ENCODE data around the gene RASSF4. TPM values are rescaled to one million over a fixed set of nuclear protein-coding genes. Genes with fewer than 3 reads are reported as not detected.

Gene RASSF4
- total and polyA plus RNA-seq, 9 of the 15 experiments (the other 6 are each of a cell fraction or from before 2014, with no cell fraction given): 0.01 to 0.62 (median 0.11) TPM; not detected in 3

DNA sequence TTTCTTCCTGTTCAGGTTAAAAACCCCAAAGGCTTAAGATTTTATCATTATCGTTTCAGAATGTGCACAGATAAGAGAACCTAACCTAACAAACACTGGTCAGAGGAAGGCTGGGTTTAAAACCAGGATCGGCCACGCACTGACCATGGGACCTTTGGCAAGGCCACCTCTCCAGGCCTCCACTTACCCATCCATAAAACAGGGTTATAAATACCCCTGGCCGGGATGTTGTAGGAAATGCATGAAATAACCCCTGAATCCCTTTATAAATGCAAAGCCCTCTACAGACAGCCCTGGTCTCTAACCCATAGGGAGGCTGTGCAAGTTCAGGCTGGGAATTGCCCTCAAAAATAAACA is 18.6 kb downstream of the RASSF4 start:
- Histone ChIP-seq H3K27ac (ENCODE audit: extremely low read depth, low read depth, low read length) (no peak overlapping the region), H3K36me3 (ENCODE audit: control insufficient read depth, insufficient read depth, low read length) (no peaks in the 10 kb centered on the region), H3K4me2 (ENCODE audit: insufficient read depth, low read length) (peak overlapping the region; percentile 61), H3K9me3 (replicated peaks; ENCODE audit: control insufficient read depth, insufficient read depth, low read depth, low read length) (no peaks in the 10 kb centered on the region), H3K4me1 (replicated peaks in 1 of 2; ENCODE audit: control insufficient read depth in 2 of 2, insufficient read depth in 2 of 2, low read length in 2 of 2) (peaks cover 44 to 59% of the 10 kb centered on the region in 2 experiments), H4K20me1 (replicated peaks; ENCODE audit: control insufficient read depth, insufficient read depth, low read length) (no peaks in the 10 kb centered on the region), H2AFZ (ENCODE audit: low read depth, low read length) (no peak overlapping the region), H3K4me3 (no peak overlapping the region), H3K9me1 (ENCODE audit: control insufficient read depth, insufficient read depth, low read length) (no peaks in the 10 kb centered on the region), H3K79me2 (ENCODE audit: control insufficient read depth, insufficient read depth, low read length) (no peaks in the 10 kb centered on the region), H3K27me3 (ENCODE audit: control insufficient read depth in 2 of 2, insufficient read depth in 2 of 2, low read length in 2 of 2) (peaks cover 0 to 6% of the 10 kb centered on the region in 2 experiments; a peak in 1 of 5 replicates), H3K9ac (ENCODE audit: insufficient read depth in 1 of 2, low read depth in 2 of 2, low read length in 2 of 2) (peak overlapping the region in 1 of 2 experiments; percentile 33; a peak in 1 of 4 replicates)
- no peak for FAIRE-seq
- ChIA-PET POLR2A (interaction anchor here (0.9 to 1.6 kb wide), 6 partner anchors 12 to 46 kb away, joined by 4 to 8 read pairs (median 4); no protein-coding TSS in a partner anchor), CTCF (ENCODE audit: low intra/inter-chr PET ratio) (no interaction called here)
- in situ Hi-C loops (cut with MboI): no loop called here
- BruUV-seq (replicated peaks): TSS peak; percentile 58
- DNase-seq (ENCODE audit: extremely low read depth in 1 of 4, low spot score in 3 of 4): no peak
- no peak for ATAC-seq
- intact Hi-C loops (cut with micrococcal nuclease): loop anchor here (5.0 kb wide), 1 partner anchor 101 kb away; no protein-coding TSS in a partner anchor
- WGBS (ENCODE audit: insufficient coverage, low coverage, missing lambda C conversion rate): 11% methylated on average over 4 of the region's 4 CpGs
- no peak for TF ChIP-seq CBX8 (IDR thresholded peaks at IDR 0.05; ENCODE audit: borderline replicate concordance, extremely low read depth, low read depth, low read length, poor library complexity, severe bottlenecking)
- TF ChIP-seq ESRRA (IDR thresholded peaks at IDR 0.05; ENCODE audit: borderline replicate concordance, low read depth): peak; percentile 73
- TF ChIP-seq BCOR (IDR thresholded peaks at IDR 0.05): 0 out of 2 replicates have a peak, but pooled peaks have one; percentile 12
- TF ChIP-seq ZBED1 (IDR thresholded peaks at IDR 0.05): no peak
- TF ChIP-seq, protein P1, sequence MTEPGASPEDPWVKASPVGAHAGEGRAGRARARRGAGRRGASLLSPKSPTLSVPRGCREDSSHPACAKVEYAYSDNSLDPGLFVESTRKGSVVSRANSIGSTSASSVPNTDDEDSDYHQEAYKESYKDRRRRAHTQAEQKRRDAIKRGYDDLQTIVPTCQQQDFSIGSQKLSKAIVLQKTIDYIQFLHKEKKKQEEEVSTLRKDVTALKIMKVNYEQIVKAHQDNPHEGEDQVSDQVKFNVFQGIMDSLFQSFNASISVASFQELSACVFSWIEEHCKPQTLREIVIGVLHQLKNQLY (CRISPR knock-in tag; conservative IDR thresholded peaks at IDR 0.05): no peak
- TF ChIP-seq CREB1 (IDR thresholded peaks at IDR 0.05): no peak
- TF ChIP-seq CREB1 (CRISPR knock-in tag; IDR thresholded peaks at IDR 0.05): no peak
- no peak for TF ChIP-seq ZNF134 (CRISPR knock-in tag; conservative IDR thresholded peaks at IDR 0.05)
- TF ChIP-seq, protein P2, sequence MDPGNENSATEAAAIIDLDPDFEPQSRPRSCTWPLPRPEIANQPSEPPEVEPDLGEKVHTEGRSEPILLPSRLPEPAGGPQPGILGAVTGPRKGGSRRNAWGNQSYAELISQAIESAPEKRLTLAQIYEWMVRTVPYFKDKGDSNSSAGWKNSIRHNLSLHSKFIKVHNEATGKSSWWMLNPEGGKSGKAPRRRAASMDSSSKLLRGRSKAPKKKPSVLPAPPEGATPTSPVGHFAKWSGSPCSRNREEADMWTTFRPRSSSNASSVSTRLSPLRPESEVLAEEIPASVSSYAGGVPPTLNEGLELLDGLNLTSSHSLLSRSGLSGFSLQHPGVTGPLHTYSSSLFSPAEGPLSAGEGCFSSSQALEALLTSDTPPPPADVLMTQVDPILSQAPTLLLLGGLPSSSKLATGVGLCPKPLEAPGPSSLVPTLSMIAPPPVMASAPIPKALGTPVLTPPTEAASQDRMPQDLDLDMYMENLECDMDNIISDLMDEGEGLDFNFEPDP (CRISPR knock-in tag; IDR thresholded peaks at IDR 0.05): no peak
